K562 (cell line): Measurements from ENCODE around the gene LY6G6F. TPM values are rescaled to one million over a fixed set of nuclear protein-coding genes. Genes with fewer than 3 reads are reported as not detected.

ENCODE experiments used
- CBFA2T2 ChIP-seq: fragments of 450-650 bp; conservative IDR thresholded peaks from 2 replicates; pipeline ENCODE4 v1.6.1; 2017; ENCODE audit warnings: mild to moderate bottlenecking
- CBFA2T3 ChIP-seq: fragments of 450-650 bp; IDR thresholded peaks from 2 replicates; pipeline ENCODE4 v1.6.1; 2017
- CCNT2 ChIP-seq: IDR thresholded peaks from 2 replicates; pipeline ENCODE4 v1.6.1; 2011; ENCODE audit warnings: borderline replicate concordance, low read depth, mild to moderate bottlenecking, moderate library complexity, mixed read lengths, low read length; ENCODE audit not compliant: insufficient read length; ENCODE audit errors: extremely low read depth
- CHD1 ChIP-seq: fragments of 200-600 bp; sonication (generic); IDR thresholded peaks from one replicate; pipeline ENCODE4 v1.6.1; 2012; ENCODE audit warnings: mild to moderate bottlenecking, moderate library complexity, low read length, inconsistent platforms
- CREBBP ChIP-seq: IDR thresholded peaks from one replicate; pipeline ENCODE4 v1.6.1; 2012; ENCODE audit warnings: low read depth, mild to moderate bottlenecking, control low read depth, inconsistent platforms, low read length
- CXXC5 ChIP-seq: fragments of 250-450 bp; sonication (Bioruptor Pico); IDR thresholded peaks from 2 replicates; pipeline ENCODE4 v1.8.0; 2022; ENCODE audit warnings: inconsistent platforms, mild to moderate bottlenecking, moderate library complexity
- E2F4 ChIP-seq: sonication (generic); formaldehyde crosslinking; IDR thresholded peaks from 2 replicates; pipeline ENCODE4 v1.8.0; 2022; ENCODE audit warnings: mild to moderate bottlenecking, low read depth, missing genetic modification reagents
- ELK3 ChIP-seq: fragments of 450-650 bp; formaldehyde crosslinking; IDR thresholded peaks from 2 replicates; pipeline ENCODE4 v1.4.0; 2020; ENCODE audit warnings: mild to moderate bottlenecking
- ETS2 ChIP-seq: IDR thresholded peaks from 2 replicates; pipeline ENCODE4 v1.6.1; 2016; ENCODE audit warnings: borderline replicate concordance, missing genetic modification characterization, mild to moderate bottlenecking, moderate library complexity, missing compliant biosample characterization; ENCODE audit not compliant: poor library complexity, severe bottlenecking
- HDAC1 ChIP-seq, 2 experiments: fragments of 450-650 bp; IDR thresholded peaks; 2 replicates each; pipeline ENCODE4 v1.6.1; 2016 to 2017; ENCODE audit warnings: inconsistent platforms in 1 of 2, mild to moderate bottlenecking in 1 of 2, moderate library complexity in 1 of 2
- KDM5B ChIP-seq: fragments of 200-600 bp; sonication (generic); IDR thresholded peaks from 2 replicates; pipeline ENCODE4 v1.6.1; 2012; ENCODE audit warnings: low read depth, mild to moderate bottlenecking, moderate library complexity, low read length, control low read depth, inconsistent platforms; ENCODE audit not compliant: insufficient replicate concordance
- KHSRP ChIP-seq: fragments of 450-650 bp; IDR thresholded peaks from 2 replicates; pipeline ENCODE4 v1.6.1; 2017
- MLLT1 ChIP-seq, 2 experiments: fragments of 450-650 bp; IDR thresholded peaks; 2 replicates each; pipeline ENCODE4 v1.6.1; 2016
- POLR2A ChIP-seq: fragments of 450-650 bp; conservative IDR thresholded peaks from 2 replicates; pipeline ENCODE4 v1.6.1; 2016
- SRSF3 ChIP-seq: fragments of 200-400 bp; formaldehyde crosslinking; IDR thresholded peaks from 2 replicates; pipeline ENCODE4 v1.6.1; 2016; ENCODE audit warnings: mild to moderate bottlenecking, low read length, moderate library complexity; ENCODE audit not compliant: insufficient read depth
- TCF7 ChIP-seq: sonication (generic); IDR thresholded peaks from 2 replicates; pipeline ENCODE4 v1.6.1; 2016; ENCODE audit warnings: antibody characterized with exemption, borderline replicate concordance
- TEAD1 ChIP-seq, 2 experiments: fragments of 450-650 bp in 1 of 2; sonication (generic) in 1 of 2; formaldehyde crosslinking; IDR thresholded peaks; 2 replicates each; pipeline versions ENCODE4 v1.4.0 to v1.8.0; 2020 to 2022; ENCODE audit warnings: mild to moderate bottlenecking in 2 of 2, missing genetic modification reagents in 1 of 2
- ZBTB8A ChIP-seq: fragments of 450-650 bp; IDR thresholded peaks from 2 replicates; pipeline ENCODE4 v1.6.1; 2018; ENCODE audit warnings: mild to moderate bottlenecking, moderate library complexity; ENCODE audit not compliant: partially characterized antibody
- ZNF146 ChIP-seq: IDR thresholded peaks from one replicate; pipeline ENCODE4 v1.6.1; 2018; ENCODE audit warnings: missing compliant biosample characterization; ENCODE audit not compliant: unreplicated experiment
- ZNF518B ChIP-seq: fragments of 250-450 bp; sonication (Bioruptor Pico); IDR thresholded peaks from 2 replicates; pipeline ENCODE4 v1.5.0; 2021; ENCODE audit warnings: mild to moderate bottlenecking, moderate library complexity
- ZSCAN32 ChIP-seq: fragments of 450-650 bp; formaldehyde crosslinking; IDR thresholded peaks from 2 replicates; pipeline ENCODE4 v1.4.0; 2020; ENCODE audit warnings: mild to moderate bottlenecking, moderate library complexity
- polyA plus RNA-seq, 8 experiments: library from polyadenylated mRNA; depleted of rRNA in 4 of 8; stranded (reverse) in 5 of 8; unstranded in 3 of 8; fragments of >200 nt; fragmentation: Nextera tagmentation in 2 of 8; fragmentation: Illumina TruSeq in 1 of 8; extraction: Ambion mirVana in 2 of 8; extraction: Trizol in 1 of 8; gene quantifications; 2 replicates each; pipeline versions ENCODE4 v1.2.1 to v1.2.3, GENCODE V29; 2011 to 2014; ENCODE audit warnings: inconsistent platforms in 1 of 8, missing spikeins in 1 of 8
- total RNA-seq, 7 experiments: library from RNA; depleted of rRNA in 6 of 7; stranded (reverse); fragments of >200 nt in 6 of 7; fragmentation: Illumina TruSeq in 2 of 7; extraction: Trizol in 2 of 7; gene quantifications; 2 replicates each; pipeline versions ENCODE4 v1.2.1 to v1.2.3, GENCODE V29; 2011 to 2021; ENCODE audit warnings: low replicate concordance in 1 of 7

The LY6G6F gene
- total and polyA plus RNA-seq, 9 of the 15 experiments (the other 6 are each of a cell fraction or from before 2014, with no cell fraction given) = 0.14 to 0.50 (median 0.28) TPM; not detected in 2

- TF ChIP-seq ZBTB8A (no peak), CBFA2T2 (no peak; the same call in 1 of the 2 replicates), CBFA2T3 (no peak), ELK3 (CRISPR knock-in tag) (peak; percentile 68; the same call in 1 of the 2 replicates), MLLT1 (IDR thresholded peaks at IDR 0.05) (no peak; a peak in 1 of 4 replicates), ETS2 (tag) (no peak), ZSCAN32 (no peak), SRSF3 (no peak), CXXC5 (CRISPR knock-in tag) (peak; percentile 77), HDAC1 (IDR thresholded peaks at IDR 0.05) (peak in 1 of 2 experiments; percentile 91; a peak in 2 of 4 replicates), ZNF146 (CRISPR knock-in tag) (no peak), TEAD1 (CRISPR knock-in tag; IDR thresholded peaks at IDR 0.05) (peak in 1 of 2 experiments; percentile 84; a peak in 2 of 4 replicates), KHSRP (no peak), POLR2A (peak; percentile 55; the same call in 1 of the 2 replicates), E2F4 (no peak), ZNF518B (CRISPR knock-in tag) (no peak), TCF7 (no peak), CHD1 (no peak), CCNT2 (no peak), KDM5B (peak; percentile 50), CREBBP (peak; percentile 40)
Measured at GRCh38 chr6:31725502-31726350, 19.1 kb downstream of the LY6G6F start (continued).
